K562 (cell line): ENCODE results near the gene ARL6IP4. TPM values are rescaled to one million over a fixed set of nuclear protein-coding genes. Genes with fewer than 3 reads are reported as not detected.
A peak's percentile ranks its signal among the peaks of the same experiment; 100 is the strongest.

ENCODE experiments used
- ATAC-seq: fragments of 200-7000 bp; cut with Tn5 transposase; 3 replicates; pipeline ENCODE4 v1.9.1; 2020; ENCODE audit warnings: moderate library complexity
- BruUV-seq: library from RNA; stranded (reverse); fragments of 400-500 nt; replicated peaks from 2 replicates; lab custom pipeline; 2021; lab: Mats Ljungman, UMichigan
- CTCF ChIA-PET: fragments of 300-600 bp; formaldehyde crosslinking; extraction: SDS; loops from one replicate; lab custom pipeline; 2021; ENCODE audit warnings: low intra/inter-chr PET ratio; lab: Yijun Ruan, JAX
- POLR2A ChIA-PET: fragments of 300-600, 350-650 bp; sonication (Branson Sonifier 250); formaldehyde crosslinking; extraction: SDS; loops from one replicate; lab custom pipeline; 2021; ENCODE audit warnings: antibody characterized with exemption, inconsistent platforms; lab: Yijun Ruan, JAX
- DNase-seq, 4 experiments: peaks; one replicate each; pipeline versions ENCODE4 v3.0.0 to v3.0.0-alpha.2; 2011 to 2018; ENCODE audit warnings: low spot score in 3 of 4, mixed read lengths in 3 of 4; ENCODE audit errors: extremely low read depth in 1 of 4
- FAIRE-seq: peaks from 2 replicates; lab custom pipeline; 2011; peaks lifted over from hg19 to GRCh38; lab: Jason Lieb, UNC
- H2AFZ ChIP-seq: 2 replicates; pipeline ENCODE4 v1.6.0; 2011; ENCODE audit warnings: low read depth, low read length, control low read depth, inconsistent platforms
- H3K27ac ChIP-seq: fragments of 200-600 bp; 3 replicates; pipeline ENCODE4 v1.8.0; 2011; ENCODE audit warnings: low read depth, mild to moderate bottlenecking, control low read depth, inconsistent platforms, low read length, moderate library complexity, mixed read lengths; ENCODE audit errors: extremely low read depth
- H3K27me3 ChIP-seq, 2 experiments: fragments of 300-600 bp in 1 of 2; 2 replicates in 1 of 2; 3 replicates in 1 of 2; pipeline versions ENCODE4 v1.6.0 to v1.8.0; 2011; ENCODE audit warnings: inconsistent platforms in 2 of 2, low read length in 2 of 2, mild to moderate bottlenecking in 1 of 2, mixed read lengths in 1 of 2, moderate library complexity in 1 of 2; ENCODE audit not compliant: control insufficient read depth in 2 of 2, insufficient read depth in 2 of 2
- H3K36me3 ChIP-seq: fragments of 300-600 bp; 3 replicates; pipeline ENCODE4 v1.8.0; 2011; ENCODE audit warnings: mild to moderate bottlenecking, low read length, inconsistent platforms; ENCODE audit not compliant: control insufficient read depth, insufficient read depth
- H3K4me1 ChIP-seq, 2 experiments: fragments of 200-600 bp in 1 of 2; replicated peaks in 1 of 2; 2 replicates in 1 of 2; 3 replicates in 1 of 2; pipeline versions ENCODE4 v1.5.1 to v1.8.0; 2011; ENCODE audit warnings: inconsistent platforms in 2 of 2, low read length in 2 of 2, mild to moderate bottlenecking in 1 of 2, mixed read lengths in 1 of 2, moderate library complexity in 1 of 2; ENCODE audit not compliant: control insufficient read depth in 2 of 2, insufficient read depth in 2 of 2
- H3K4me2 ChIP-seq: 2 replicates; pipeline ENCODE4 v1.6.1; 2011; ENCODE audit warnings: low read length, control low read depth, inconsistent platforms, mixed read lengths; ENCODE audit not compliant: insufficient read depth
- H3K4me3 ChIP-seq: fragments of 200-600 bp; sonication (generic), shearing (Covaris generic); 2 replicates; pipeline ENCODE4 v1.5.1; 2016; ENCODE audit warnings: control low read depth, inconsistent platforms
- H3K79me2 ChIP-seq: fragments of 200-600 bp; 3 replicates; pipeline ENCODE4 v1.8.0; 2011; ENCODE audit warnings: low read length, inconsistent platforms; ENCODE audit not compliant: control insufficient read depth, insufficient read depth
- H3K9ac ChIP-seq, 2 experiments: 2 replicates each; pipeline versions ENCODE4 v1.6.0 to v1.6.1; 2011; ENCODE audit warnings: low read depth in 2 of 2, low read length in 2 of 2, control low read depth in 1 of 2, inconsistent platforms in 1 of 2, mild to moderate bottlenecking in 1 of 2, mixed read lengths in 1 of 2; ENCODE audit not compliant: insufficient read depth in 1 of 2
- H3K9me1 ChIP-seq: one replicate; pipeline ENCODE4 v1.6.0; 2011; ENCODE audit warnings: inconsistent platforms, mild to moderate bottlenecking, low read length, moderate library complexity; ENCODE audit not compliant: control insufficient read depth, insufficient read depth
- H3K9me3 ChIP-seq: replicated peaks from 2 replicates; pipeline ENCODE4 v1.5.1; 2011; ENCODE audit warnings: low read depth, low read length, inconsistent platforms; ENCODE audit not compliant: control insufficient read depth, insufficient read depth
- H4K20me1 ChIP-seq: replicated peaks from 2 replicates; pipeline ENCODE4 v1.6.1; 2011; ENCODE audit warnings: low read length, inconsistent platforms, mixed read lengths; ENCODE audit not compliant: control insufficient read depth, insufficient read depth
- CSDE1 ChIP-seq, 2 experiments: fragments of 450-650 bp; IDR thresholded peaks; 2 replicates each; pipeline ENCODE4 v1.6.1; 2016; ENCODE audit warnings: mild to moderate bottlenecking in 1 of 2
- NFE2L1 ChIP-seq: fragments of 450-650 bp; IDR thresholded peaks from 2 replicates; pipeline ENCODE4 v1.6.1; 2016; ENCODE audit warnings: missing genetic modification characterization, low read depth, mild to moderate bottlenecking, missing compliant biosample characterization, moderate library complexity, borderline replicate concordance
- POLR2A ChIP-seq: fragments of 450-650 bp; conservative IDR thresholded peaks from 2 replicates; pipeline ENCODE4 v1.6.1; 2016
- PRMT5 ChIP-seq: sonication (generic); formaldehyde crosslinking; IDR thresholded peaks from 2 replicates; pipeline ENCODE4 v1.5.0; 2020; ENCODE audit warnings: missing genetic modification reagents
- RBBP5 ChIP-seq: fragments of 200-600 bp; sonication (generic); IDR thresholded peaks from 2 replicates; pipeline ENCODE4 v1.6.1; 2012; ENCODE audit warnings: borderline replicate concordance, mild to moderate bottlenecking, low read length, control low read depth, inconsistent platforms; ENCODE audit not compliant: insufficient read depth, poor library complexity, severe bottlenecking
- SAP30 ChIP-seq: fragments of 200-600 bp; sonication (generic); IDR thresholded peaks from 2 replicates; pipeline ENCODE4 v1.6.1; 2012; ENCODE audit warnings: borderline replicate concordance, low read depth, mild to moderate bottlenecking, moderate library complexity, low read length, control low read depth, inconsistent platforms; ENCODE audit not compliant: insufficient read depth, poor library complexity, severe bottlenecking
- SIN3A ChIP-seq, 2 experiments: fragments of 150-350 bp in 1 of 2; IDR thresholded peaks; 2 replicates each; pipeline ENCODE4 v1.6.1; 2011 to 2016; ENCODE audit warnings: borderline replicate concordance in 2 of 2, low read depth in 2 of 2, low read length in 2 of 2, mild to moderate bottlenecking in 2 of 2, moderate library complexity in 2 of 2; ENCODE audit not compliant: control insufficient read depth in 1 of 2
- SMAD2 ChIP-seq: fragments of 150-350 bp; IDR thresholded peaks from 2 replicates; pipeline ENCODE4 v1.6.1; 2014; ENCODE audit warnings: low read depth, mild to moderate bottlenecking, low read length
- SMARCA5 ChIP-seq: fragments of 450-650 bp; IDR thresholded peaks from 2 replicates; pipeline ENCODE4 v1.6.1; 2016
- ZBTB7A ChIP-seq: IDR thresholded peaks from 2 replicates; pipeline ENCODE4 v1.6.1; 2011; ENCODE audit warnings: low read depth, mild to moderate bottlenecking, low read length, moderate library complexity, borderline replicate concordance; ENCODE audit not compliant: control insufficient read depth
- ZNF217 ChIP-seq: sonication (generic); formaldehyde crosslinking; IDR thresholded peaks from 2 replicates; pipeline ENCODE4 v1.8.0; 2022; ENCODE audit warnings: mild to moderate bottlenecking, missing genetic modification reagents
- ZNF24 ChIP-seq: fragments of 450-650 bp; IDR thresholded peaks from 2 replicates; pipeline ENCODE4 v1.6.1; 2016
- WGBS: fragments of 100-300 bp; shearing (Covaris generic); methylation state at CpG from one replicate; pipeline ENCODE4 v1.1.6; 2016; ENCODE audit warnings: low coverage, mixed read lengths; ENCODE audit not compliant: insufficient coverage; ENCODE audit errors: missing lambda C conversion rate; 5-methylcytosine and 5-hydroxymethylcytosine counted together
- in situ Hi-C: fragments of 300-500 bp; cut with MboI; formaldehyde crosslinking; loops from 4 replicates; pipeline ENCODE4 v1.15.0; 2018; ENCODE audit warnings: inconsistent platforms, mixed read lengths
- intact Hi-C: fragments of 100-400 bp; cut with micrococcal nuclease; formaldehyde crosslinking; loops from 2 replicates; pipeline ENCODE4 v1.14.2; 2022
- polyA plus RNA-seq, 8 experiments: library from polyadenylated mRNA; depleted of rRNA in 4 of 8; stranded (reverse) in 5 of 8; unstranded in 3 of 8; fragments of >200 nt; fragmentation: Nextera tagmentation in 2 of 8; fragmentation: Illumina TruSeq in 1 of 8; extraction: Ambion mirVana in 2 of 8; extraction: Trizol in 1 of 8; gene quantifications; 2 replicates each; pipeline versions ENCODE4 v1.2.1 to v1.2.3, GENCODE V29; 2011 to 2014; ENCODE audit warnings: inconsistent platforms in 1 of 8, missing spikeins in 1 of 8
- total RNA-seq, 7 experiments: library from RNA; depleted of rRNA in 6 of 7; stranded (reverse); fragments of >200 nt in 6 of 7; fragmentation: Illumina TruSeq in 2 of 7; extraction: Trizol in 2 of 7; gene quantifications; 2 replicates each; pipeline versions ENCODE4 v1.2.1 to v1.2.3, GENCODE V29; 2011 to 2021; ENCODE audit warnings: low replicate concordance in 1 of 7
- TF ChIP-seq, protein P1 (sequence below), 2 experiments: fragments of 450-650 bp; conservative IDR thresholded peaks; 2 replicates each; pipeline ENCODE4 v1.6.1; 2017; ENCODE audit warnings: mild to moderate bottlenecking in 2 of 2, moderate library complexity in 2 of 2
- TF ChIP-seq, protein P2 (sequence below): fragments of 450-650 bp; IDR thresholded peaks from 2 replicates; pipeline ENCODE4 v1.6.1; 2016
- TF ChIP-seq, protein P3 (sequence below): fragments of 250-450 bp; sonication (Bioruptor Pico); IDR thresholded peaks from 2 replicates; pipeline ENCODE4 v1.4.0; 2020; ENCODE audit warnings: mild to moderate bottlenecking
- TF ChIP-seq, protein P4 (sequence below), 2 experiments: IDR thresholded peaks; 2 replicates each; pipeline ENCODE4 v1.6.1; 2011; ENCODE audit warnings: borderline replicate concordance in 1 of 2, control low read depth in 1 of 2, low read depth in 1 of 2, low read length in 1 of 2, mild to moderate bottlenecking in 1 of 2, mixed read lengths in 1 of 2, moderate library complexity in 1 of 2; ENCODE audit not compliant: insufficient read depth in 1 of 2, insufficient read length in 1 of 2, poor library complexity in 1 of 2, severe bottlenecking in 1 of 2; ENCODE audit errors: extremely low read depth in 1 of 2

ARL6IP4 gene
- total and polyA plus RNA-seq, 9 of the 15 experiments (the other 6 are each of a cell fraction or from before 2014, with no cell fraction given): 2.4 to 255 (median 151) TPM

DNA sequence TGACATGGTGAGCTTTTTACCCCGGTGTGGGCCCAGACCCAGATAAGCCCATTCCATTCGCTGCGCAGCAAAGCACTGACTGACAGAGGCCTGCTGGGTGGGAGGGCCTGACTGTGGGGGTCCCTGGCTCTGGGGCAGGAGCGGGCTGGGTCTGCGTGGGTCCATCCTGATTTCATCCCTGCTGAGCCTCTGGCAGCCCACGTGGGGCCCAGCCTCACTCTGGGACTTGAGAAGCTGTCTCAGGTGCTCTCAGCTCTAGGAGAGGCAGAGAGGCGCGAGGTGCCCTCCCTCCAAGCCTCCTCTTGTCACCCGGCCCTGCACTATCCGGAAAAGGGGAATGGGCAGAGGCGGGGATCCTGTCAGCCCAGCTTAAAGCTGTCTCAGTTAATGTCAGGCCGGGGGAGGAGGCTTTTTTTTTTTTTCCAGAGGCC, 15.1 kb upstream of the ARL6IP4 start:
- peak overlapping the region; percentile 84; the same call in 1 of the 2 replicates for H2AFZ ChIP-seq
- H4K20me1 ChIP-seq: no peaks in the 10 kb centered on the region; the same call in 1 of the 2 replicates
- peak overlapping the region; percentile 58; the same call in 1 of the 3 replicates for H3K27ac ChIP-seq
- intact Hi-C loops (no loop called here), in situ Hi-C loops (no loop called here)
- H3K4me2 ChIP-seq: peak overlapping the region; percentile 78
- WGBS: 34% methylated on average over 10 of the region's 12 CpGs
- CTCF ChIA-PET: no interaction called here
- H3K36me3 ChIP-seq: peaks cover under 1% of the 10 kb centered on the region; the same call in 1 of the 3 replicates
- BruUV-seq: no TSS peak
- no peaks in the 10 kb centered on the region for H3K27me3 ChIP-seq
- peak overlapping the region; percentile 44 to 91; a peak in 3 of 4 replicates for H3K9ac ChIP-seq
- FAIRE-seq: no peak
- H3K9me1 ChIP-seq: peaks cover 6% of the 10 kb centered on the region
- POLR2A ChIA-PET: interaction anchor here (0.8 to 1.4 kb wide), 5 partner anchors 11 to 269 kb away, joined by 3 to 9 read pairs (median 3); no protein-coding TSS in a partner anchor
- H3K4me3 ChIP-seq: peak overlapping the region; percentile 50
- H3K9me3 ChIP-seq: no peaks in the 10 kb centered on the region
- peaks cover 33 to 50% of the 10 kb centered on the region in 2 experiments for H3K4me1 ChIP-seq
- peak; percentile 39 for ATAC-seq
- DNase-seq: peak in 1 of 4 experiments; percentile 38
- peaks cover 11% of the 10 kb centered on the region for H3K79me2 ChIP-seq
- TF ChIP-seq, protein P1, sequence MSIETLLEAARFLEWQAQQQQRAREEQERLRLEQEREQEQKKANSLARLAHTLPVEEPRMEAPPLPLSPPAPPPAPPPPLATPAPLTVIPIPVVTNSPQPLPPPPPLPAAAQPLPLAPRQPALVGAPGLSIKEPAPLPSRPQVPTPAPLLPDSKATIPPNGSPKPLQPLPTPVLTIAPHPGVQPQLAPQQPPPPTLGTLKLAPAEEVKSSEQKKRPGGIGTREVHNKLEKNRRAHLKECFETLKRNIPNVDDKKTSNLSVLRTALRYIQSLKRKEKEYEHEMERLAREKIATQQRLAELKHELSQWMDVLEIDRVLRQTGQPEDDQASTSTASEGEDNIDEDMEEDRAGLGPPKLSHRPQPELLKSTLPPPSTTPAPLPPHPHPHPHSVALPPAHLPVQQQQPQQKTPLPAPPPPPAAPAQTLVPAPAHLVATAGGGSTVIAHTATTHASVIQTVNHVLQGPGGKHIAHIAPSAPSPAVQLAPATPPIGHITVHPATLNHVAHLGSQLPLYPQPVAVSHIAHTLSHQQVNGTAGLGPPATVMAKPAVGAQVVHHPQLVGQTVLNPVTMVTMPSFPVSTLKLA (conservative IDR thresholded peaks at IDR 0.05): 0 out of 4 replicates have a peak, but pooled peaks of 1 of the 2 experiments have one; percentile 14
- TF ChIP-seq CSDE1 (IDR thresholded peaks at IDR 0.05) (no peak), ZNF217 (CRISPR knock-in tag) (no peak), SAP30 (peak; percentile 14), SMARCA5 (no peak), NFE2L1 (tag) (no peak), SMAD2 (no peak), RBBP5 (peak; percentile 26), ZBTB7A (0 out of 2 replicates have a peak, but pooled peaks have one; percentile 1), POLR2A (no peak), SIN3A (IDR thresholded peaks at IDR 0.05; ENCODE audit: borderline replicate concordance in 2 of 2, control insufficient read depth in 1 of 2, low read depth in 2 of 2, low read length in 2 of 2) (0 out of 4 replicates have a peak, but pooled peaks of 1 of the 2 experiments have one; percentile 14), ZNF24 (no peak), PRMT5 (no peak)
- TF ChIP-seq, protein P2, sequence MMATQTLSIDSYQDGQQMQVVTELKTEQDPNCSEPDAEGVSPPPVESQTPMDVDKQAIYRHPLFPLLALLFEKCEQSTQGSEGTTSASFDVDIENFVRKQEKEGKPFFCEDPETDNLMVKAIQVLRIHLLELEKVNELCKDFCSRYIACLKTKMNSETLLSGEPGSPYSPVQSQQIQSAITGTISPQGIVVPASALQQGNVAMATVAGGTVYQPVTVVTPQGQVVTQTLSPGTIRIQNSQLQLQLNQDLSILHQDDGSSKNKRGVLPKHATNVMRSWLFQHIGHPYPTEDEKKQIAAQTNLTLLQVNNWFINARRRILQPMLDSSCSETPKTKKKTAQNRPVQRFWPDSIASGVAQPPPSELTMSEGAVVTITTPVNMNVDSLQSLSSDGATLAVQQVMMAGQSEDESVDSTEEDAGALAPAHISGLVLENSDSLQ: 0 out of 2 replicates have a peak, but pooled peaks have one; percentile 10
- TF ChIP-seq, protein P3, sequence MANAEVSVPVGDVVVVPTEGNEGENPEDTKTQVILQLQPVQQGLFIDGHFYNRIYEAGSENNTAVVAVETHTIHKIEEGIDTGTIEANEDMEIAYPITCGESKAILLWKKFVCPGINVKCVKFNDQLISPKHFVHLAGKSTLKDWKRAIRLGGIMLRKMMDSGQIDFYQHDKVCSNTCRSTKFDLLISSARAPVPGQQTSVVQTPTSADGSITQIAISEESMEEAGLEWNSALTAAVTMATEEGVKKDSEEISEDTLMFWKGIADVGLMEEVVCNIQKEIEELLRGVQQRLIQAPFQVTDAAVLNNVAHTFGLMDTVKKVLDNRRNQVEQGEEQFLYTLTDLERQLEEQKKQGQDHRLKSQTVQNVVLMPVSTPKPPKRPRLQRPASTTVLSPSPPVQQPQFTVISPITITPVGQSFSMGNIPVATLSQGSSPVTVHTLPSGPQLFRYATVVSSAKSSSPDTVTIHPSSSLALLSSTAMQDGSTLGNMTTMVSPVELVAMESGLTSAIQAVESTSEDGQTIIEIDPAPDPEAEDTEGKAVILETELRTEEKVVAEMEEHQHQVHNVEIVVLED (CRISPR knock-in tag): no peak
- TF ChIP-seq, protein P4, sequence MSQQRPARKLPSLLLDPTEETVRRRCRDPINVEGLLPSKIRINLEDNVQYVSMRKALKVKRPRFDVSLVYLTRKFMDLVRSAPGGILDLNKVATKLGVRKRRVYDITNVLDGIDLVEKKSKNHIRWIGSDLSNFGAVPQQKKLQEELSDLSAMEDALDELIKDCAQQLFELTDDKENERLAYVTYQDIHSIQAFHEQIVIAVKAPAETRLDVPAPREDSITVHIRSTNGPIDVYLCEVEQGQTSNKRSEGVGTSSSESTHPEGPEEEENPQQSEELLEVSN (IDR thresholded peaks at IDR 0.05; ENCODE audit: borderline replicate concordance in 1 of 2, extremely low read depth in 1 of 2, insufficient read depth in 1 of 2, insufficient read length in 1 of 2, low read depth in 1 of 2, low read length in 1 of 2, poor library complexity in 1 of 2, severe bottlenecking in 1 of 2): peak in 1 of 2 experiments; percentile 15
